Kidney (tissue), 22 donors: ENCODE data around the gene TDRKH. TPM values are rescaled to one million over a fixed set of nuclear protein-coding genes. Genes with fewer than 3 reads are reported as not detected.

Source experiments
- DNase-seq, 5 donors: peaks; one replicate each; pipeline ENCODE4 v3.0.0-alpha.2; 2013 to 2020
- FAIRE-seq: peaks from 2 replicates; lab custom pipeline; 2012; peaks lifted over from hg19 to GRCh38; lab: Jason Lieb, UNC
- H3K27ac ChIP-seq, 2 donors: one replicate each; pipeline ENCODE4 v1.7.0; 2013; ENCODE audit warnings: low read depth in 2 of 2, low read length in 2 of 2, inconsistent platforms in 1 of 2
- H3K27me3 ChIP-seq: one replicate; pipeline ENCODE4 v1.7.1; 2013; ENCODE audit warnings: low read length, inconsistent platforms; ENCODE audit not compliant: control insufficient read depth, insufficient read depth
- H3K36me3 ChIP-seq, 3 donors: one replicate each; pipeline versions ENCODE4 v1.7.0 to v1.7.1; 2013; ENCODE audit warnings: low read length in 3 of 3, control low read depth in 1 of 3, inconsistent platforms in 1 of 3; ENCODE audit not compliant: insufficient read depth in 3 of 3, control insufficient read depth in 2 of 3
- H3K4me1 ChIP-seq, 3 donors: one replicate each; pipeline versions ENCODE4 v1.7.0 to v1.7.1; 2013; ENCODE audit warnings: low read length in 3 of 3, inconsistent platforms in 1 of 3, low read depth in 1 of 3; ENCODE audit not compliant: control insufficient read depth in 2 of 3, insufficient read depth in 2 of 3
- H3K4me3 ChIP-seq, 3 donors: one replicate each; pipeline versions ENCODE4 v1.7.0 to v1.8.1; 2013; ENCODE audit warnings: low read length in 3 of 3, control low read depth in 1 of 3, inconsistent platforms in 1 of 3
- H3K9ac ChIP-seq, 3 donors: one replicate each; pipeline versions ENCODE4 v1.7.0 to v1.7.1; 2013; ENCODE audit warnings: low read length in 3 of 3, control low read depth in 1 of 3, inconsistent platforms in 1 of 3
- H3K9me3 ChIP-seq, 3 donors: one replicate each; pipeline versions ENCODE4 v1.7.0 to v1.7.1; 2013; ENCODE audit warnings: low read length in 3 of 3, control low read depth in 1 of 3, inconsistent platforms in 1 of 3; ENCODE audit not compliant: control insufficient read depth in 2 of 3, insufficient read depth in 1 of 3
- CTCF ChIP-seq: IDR thresholded peaks from 3 replicates; pipeline ENCODE4 v1.5.1; 2012; ENCODE audit warnings: mild to moderate bottlenecking, moderate library complexity, borderline replicate concordance; ENCODE audit not compliant: insufficient read depth; ENCODE audit errors: extremely low read depth
- intact Hi-C: fragments of 100-400 bp; cut with DNase I; formaldehyde crosslinking; loops from one replicate; pipeline ENCODE4 v1.11.1; 2022
- long read RNA-seq, 10 donors: library from polyadenylated mRNA in 1 of 10; unstranded in 1 of 10; transcript quantifications; one replicate each; pipeline ENCODE4 v2.0.0 and lab custom pipeline, GENCODE V29; 2021 to 2026
- polyA plus RNA-seq: library from polyadenylated mRNA; stranded (reverse); fragments of 350-450 nt; fragmentation: Illumina TruSeq; extraction: RNeasy Lipid Tissue Mini Kit (QIAGEN cat#74804); gene quantifications from one replicate; pipeline ENCODE4 v1.2.3, GENCODE V29; 2014; ENCODE audit warnings: low read depth, low replicate concordance; ENCODE audit not compliant: insufficient read depth
- total RNA-seq: library from RNA; stranded (reverse); fragmentation: NEBNext Ultra II Directional; extraction: Animal tissue kit (Norgen Biotek cat#: 25700); gene quantifications from one replicate; pipeline ENCODE4 v1.2.1, GENCODE V29; 2021
- donor health status: control.
- donor health status: control.
- donor health status: control.
- donor health status: control.
- donor health status: control.
- donor health status: DM: yes; HTN: yes; CAD: no.
- donor health status: Normal renal cell carcinoma (clear cell type).

TDRKH gene
- total RNA-seq (13.5 TPM), polyA plus RNA-seq (5.3 TPM)
- long read RNA-seq, donor 1, partial matches to known transcripts = 0 of 1 reads
- long read RNA-seq, donor 1, other reads (novel, unspliced or antisense) = 0 of 1 reads
- long read RNA-seq, donor 2 = 0 reads
- long read RNA-seq, donor 3 = 0 reads
- long read RNA-seq, donor 4 = 0 reads
- long read RNA-seq, donor 5 = 0 reads
- long read RNA-seq, donor 6 = 0 reads
- long read RNA-seq, donor 7, transcript TDRKH-203 (13 exons, 2,824 nt) = major isoform, 5 of 18 reads
- long read RNA-seq, donor 7, partial matches to known transcripts = 0 of 18 reads
- long read RNA-seq, donor 7, other reads (novel, unspliced or antisense) = 10 of 18 reads
- long read RNA-seq, donor 8, partial matches to known transcripts = 0 of 1 reads
- long read RNA-seq, donor 8, other reads (novel, unspliced or antisense) = 0 of 1 reads
- long read RNA-seq, donor 9, partial matches to known transcripts = 0 of 1 reads
- long read RNA-seq, donor 9, other reads (novel, unspliced or antisense) = 0 of 1 reads
- long read RNA-seq, donor 10, partial matches to known transcripts = 0 of 1 reads
- long read RNA-seq, donor 10, other reads (novel, unspliced or antisense) = 0 of 1 reads

- TF ChIP-seq CTCF = peak; percentile 4
- peak within 1 kb of the TSS; percentile 12 to 48 for H3K27ac ChIP-seq
- H3K9me3 ChIP-seq = no peaks in the 10 kb centered on the region
- peak within 1 kb of the TSS; percentile 58 to 91 (median 83) for H3K9ac ChIP-seq
- intact Hi-C loops = no loop called here
- DNase-seq = peak; percentile 99 to 100 (median 99)
- no peaks in the 10 kb centered on the region for H3K27me3 ChIP-seq
- H3K4me3 ChIP-seq = peak within 1 kb of the TSS; percentile 90 to 99 (median 96)
- no peaks in the 10 kb centered on the region for H3K36me3 ChIP-seq
- peaks cover 0 to 8% (median 4%) of the 10 kb centered on the region in 3 donors for H3K4me1 ChIP-seq
- FAIRE-seq = peak; percentile 99
These were observed at the start of gene TDRKH for GRCh38 chr1:151790071-151790939. TDRKH (minus strand) TSS chr1:151790500; CDS start chr1:151783022, 7,478 bp downstream.

GRCh38 chr1:151839457-151840403, 49.4 kb upstream of the TDRKH start, which contains the start of gene C2CD4D:
C2CD4D (minus strand) TSS chr1:151839820; CDS start chr1:151838989, 831 bp downstream.
- H3K36me3 ChIP-seq = no peaks in the 10 kb centered on the region
- H3K27me3 ChIP-seq = peaks cover 26% of the 10 kb centered on the region
- peak within 1 kb of the TSS; percentile 18 to 56 (median 45) for H3K4me3 ChIP-seq
- intact Hi-C loops = no loop called here
- H3K27ac ChIP-seq = peak within 1 kb of the TSS; percentile 78
- DNase-seq = peak; percentile 67 to 90 (median 77)
- TF ChIP-seq CTCF = no peak
- no peak for FAIRE-seq
- peaks cover 0 to 31% (median 20%) of the 10 kb centered on the region in 3 donors for H3K4me1 ChIP-seq
- H3K9ac ChIP-seq = peak within 1 kb of the TSS in 1 of 3 donors; percentile 81
- H3K9me3 ChIP-seq = no peaks in the 10 kb centered on the region

DNA sequence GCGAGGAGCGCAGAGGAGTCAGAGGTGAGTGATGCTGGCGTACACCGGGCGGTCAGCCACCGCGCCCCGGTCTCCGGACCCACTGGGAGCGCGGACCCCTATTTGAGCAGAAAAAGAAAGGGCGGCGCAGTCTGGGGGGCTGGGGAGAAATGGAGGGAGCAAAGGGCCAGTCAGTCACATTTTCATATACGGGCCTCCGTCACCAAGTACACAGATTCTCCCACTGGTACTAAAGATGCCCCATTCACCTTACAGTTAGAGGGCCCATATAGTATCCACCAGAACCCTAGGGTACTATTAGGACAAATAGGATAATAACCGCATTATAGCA, 48.7 kb upstream of the TDRKH start:
- H3K27ac ChIP-seq = peak overlapping the region in 1 of 2 donors; percentile 37
- H3K9me3 ChIP-seq = no peaks in the 10 kb centered on the region
- no peak for TF ChIP-seq CTCF
- peak overlapping the region in 1 of 3 donors; percentile 81 for H3K9ac ChIP-seq
- no peaks in the 10 kb centered on the region for H3K36me3 ChIP-seq
- intact Hi-C loops = no loop called here
- FAIRE-seq (no peak), DNase-seq (no peak)
- peak overlapping the region in 2 of 3 donors; percentile 36 to 56 for H3K4me3 ChIP-seq
- H3K27me3 ChIP-seq = peaks cover 26% of the 10 kb centered on the region
- peaks cover 0 to 32% (median 23%) of the 10 kb centered on the region in 3 donors for H3K4me1 ChIP-seq
